NCI-H460 (cell line): ENCODE results near the gene IFT88. TPM values are rescaled to one million over a fixed set of nuclear protein-coding genes. Genes with fewer than 3 reads are reported as not detected.

Experiments used
- DNase-seq: peaks from one replicate; pipeline ENCODE4 v3.0.0-alpha.2; 2016; ENCODE audit warnings: low read depth; ENCODE audit errors: extremely low read depth
- polyA plus RNA-seq: library from polyadenylated mRNA; depleted of rRNA; stranded (reverse); fragments of >200 nt; gene quantifications from 2 replicates; pipeline ENCODE4 v1.2.3, GENCODE V29; 2014; cell fraction: nucleus; rRNA removed
- total RNA-seq: library from RNA; depleted of rRNA; stranded (reverse); fragments of >200 nt; shearing (Covaris generic); gene quantifications from 2 replicates; pipeline ENCODE4 v1.2.3, GENCODE V29; 2014; rRNA removed

Gene IFT88
- total RNA-seq = 20.6 and 21.9 TPM in 2 replicates
- polyA plus RNA-seq = 10.3 and 17.6 TPM in 2 replicates

- peak; percentile 71 for DNase-seq
Measured at GRCh38 chr13:20566898-20567874, at the start of gene IFT88. IFT88 (plus strand) TSS chr13:20567157; CDS start chr13:20574386, 7,229 bp downstream.

GRCh38 chr13:20518660-20519100 is 48.3 kb upstream of the IFT88 start:
- no peak for DNase-seq

GRCh38 chr13:20519875-20520274 is 47.1 kb upstream of the IFT88 start:
- no peak for DNase-seq

- DNase-seq = no peak
Measured at GRCh38 chr13:20521364-20522115, 45.4 kb upstream of the IFT88 start.

- no peak for DNase-seq
Measured at GRCh38 chr13:20525144-20525600, 41.8 kb upstream of the IFT88 start.

- DNase-seq = peak; percentile 38
Measured at GRCh38 chr13:20525601-20526544, 41.1 kb upstream of the IFT88 start, which contains the start of gene CRYL1. CRYL1 (minus strand) TSS chr13:20525857; CDS start chr13:20525794, 63 bp downstream.

- no peak for DNase-seq
Measured at GRCh38 chr13:20526664-20527063, 40.3 kb upstream of the IFT88 start.

GRCh38 chr13:20528452-20528851 is 38.5 kb upstream of the IFT88 start:
- no peak for DNase-seq

- DNase-seq = no peak
Measured at GRCh38 chr13:20534038-20534608, 32.8 kb upstream of the IFT88 start.

- DNase-seq = no peak
Measured at GRCh38 chr13:20536992-20537391, 30.0 kb upstream of the IFT88 start.

- DNase-seq = no peak
Measured at GRCh38 chr13:20544201-20544923, 22.6 kb upstream of the IFT88 start.

GRCh38 chr13:20546556-20546955 is 20.4 kb upstream of the IFT88 start:
- DNase-seq = no peak

- no peak for DNase-seq
Measured at GRCh38 chr13:20547479-20547908, 19.5 kb upstream of the IFT88 start.

- no peak for DNase-seq
Measured at GRCh38 chr13:20550799-20551198, 16.2 kb upstream of the IFT88 start.

- DNase-seq = no peak
Measured at GRCh38 chr13:20553311-20553710, 13.6 kb upstream of the IFT88 start.

GRCh38 chr13:20558982-20559381 is 8.0 kb upstream of the IFT88 start:
- DNase-seq = no peak

- DNase-seq = no peak
Measured at GRCh38 chr13:20559659-20560356, 7.1 kb upstream of the IFT88 start.

- DNase-seq = no peak
Measured at GRCh38 chr13:20561741-20562140, 5.2 kb upstream of the IFT88 start.
